Large intestine (tissue), 3 donors: ENCODE results near the gene GBE1. TPM values are rescaled to one million over a fixed set of nuclear protein-coding genes. Genes with fewer than 3 reads are reported as not detected.
A peak's percentile ranks its signal among the peaks of the same experiment; 100 is the strongest.
"Not testable (repeated sequence)": the region's sequence is repeated elsewhere in the genome, so short reads cannot be mapped to it uniquely, and the experiment has no call there.

Experiments
- DNase-seq, 2 donors: peaks; one replicate each; pipeline versions ENCODE4 v3.0.0 to v3.0.0-alpha.2; 2013
- H3K27ac ChIP-seq: one replicate; pipeline ENCODE4 v1.5.1; 2013; ENCODE audit warnings: low read length
- H3K27me3 ChIP-seq: 2 replicates; pipeline ENCODE4 v1.6.1; 2013; ENCODE audit warnings: low read length; ENCODE audit not compliant: control insufficient read depth, insufficient read depth
- H3K36me3 ChIP-seq: 2 replicates; pipeline ENCODE4 v1.6.1; 2013; ENCODE audit warnings: low read length; ENCODE audit not compliant: control insufficient read depth, insufficient read depth
- H3K4me1 ChIP-seq: one replicate; pipeline ENCODE4 v1.6.1; 2013; ENCODE audit warnings: low read length; ENCODE audit not compliant: control insufficient read depth, insufficient read depth
- H3K4me3 ChIP-seq: one replicate; pipeline ENCODE4 v1.5.1; 2013; ENCODE audit warnings: low read length
- H3K9me3 ChIP-seq: one replicate; pipeline ENCODE4 v1.6.1; 2013; ENCODE audit warnings: mild to moderate bottlenecking, low read depth, low read length, moderate library complexity; ENCODE audit not compliant: control insufficient read depth
- WGBS: methylation state at CpG from one replicate; pipeline ENCODE4 v1.1.5; 2013; ENCODE audit warnings: low lambda C conversion rate; ENCODE audit not compliant: insufficient coverage; 5-methylcytosine and 5-hydroxymethylcytosine counted together
- polyA plus RNA-seq: library from polyadenylated mRNA; unstranded; fragments of 120-200 nt; gene quantifications from one replicate; pipeline ENCODE4 v1.2.1, GENCODE V29; 2013

GBE1 gene
- polyA plus RNA-seq, 1 donor: 10.1 TPM

GRCh38 chr3:81776643-81777042, 15.2 kb upstream of the GBE1 start:
- whole genome bisulfite sequencing: 90% methylated on average over 2 of the region's 2 CpGs
- Histone ChIP-seq H3K27me3 (no peaks in the 10 kb centered on the region), H3K4me3 (no peak overlapping the region), H3K27ac (no peak overlapping the region), H3K9me3 (no peaks in the 10 kb centered on the region), H3K4me1 (no peaks in the 10 kb centered on the region), H3K36me3 (no peaks in the 10 kb centered on the region)
- no peak for DNase-seq

DNA sequence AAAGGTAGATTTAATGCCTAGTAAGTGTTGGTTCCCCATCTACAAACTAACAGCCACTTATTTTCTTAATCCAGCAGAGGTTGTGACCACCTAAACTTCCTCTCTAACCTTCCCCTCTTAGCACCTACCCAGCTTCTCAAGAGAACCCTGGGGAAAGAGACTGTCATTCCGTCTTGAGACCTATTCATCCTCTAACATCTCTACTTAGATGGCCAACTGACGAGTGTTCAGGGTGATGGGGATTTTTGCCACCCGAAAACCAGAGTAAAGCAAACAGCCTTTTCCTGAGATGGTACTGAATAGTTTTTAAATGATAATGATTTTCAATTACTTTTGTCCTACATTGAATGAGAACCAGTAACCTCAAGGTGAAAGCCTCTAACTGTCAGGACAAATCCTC, 9.3 kb upstream of the GBE1 start:
- no peaks in the 10 kb centered on the region for H3K36me3 ChIP-seq
- no CpG with 5 or more reads among the region's 3 CpGs for WGBS
- no peak overlapping the region for H3K27ac ChIP-seq
- H3K27me3 ChIP-seq: no peaks in the 10 kb centered on the region
- peaks cover 3% of the 10 kb centered on the region for H3K9me3 ChIP-seq
- H3K4me3 ChIP-seq: no peak overlapping the region
- H3K4me1 ChIP-seq: no peaks in the 10 kb centered on the region
- DNase-seq: no peak

DNA sequence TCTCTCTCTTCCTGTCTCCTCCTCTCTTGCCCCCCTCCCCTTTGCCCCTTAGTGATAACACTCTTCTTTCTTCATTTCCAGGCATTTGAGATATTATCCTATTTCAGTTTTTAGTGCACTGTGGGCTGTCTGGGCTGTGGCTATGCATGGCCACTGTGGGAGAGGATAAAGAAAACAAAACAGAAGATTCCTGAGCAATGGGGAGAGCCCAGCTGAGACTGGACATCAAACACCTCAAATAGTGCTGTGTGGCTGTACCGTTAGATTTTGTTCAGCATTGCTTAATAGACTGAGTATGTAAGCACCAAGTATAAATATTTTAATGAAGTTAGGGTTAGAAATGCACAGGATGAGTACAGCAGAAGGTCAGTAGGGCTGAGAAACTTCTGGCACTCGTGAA, 7.9 kb upstream of the GBE1 start:
- Histone ChIP-seq H3K27ac (no peak overlapping the region), H3K27me3 (no peaks in the 10 kb centered on the region), H3K4me1 (no peaks in the 10 kb centered on the region), H3K36me3 (no peaks in the 10 kb centered on the region), H3K9me3 (peaks cover 3% of the 10 kb centered on the region), H3K4me3 (no peak overlapping the region)
- 57% methylated on average over 1 of the region's 2 CpGs for WGBS
- no peak for DNase-seq

DNA sequence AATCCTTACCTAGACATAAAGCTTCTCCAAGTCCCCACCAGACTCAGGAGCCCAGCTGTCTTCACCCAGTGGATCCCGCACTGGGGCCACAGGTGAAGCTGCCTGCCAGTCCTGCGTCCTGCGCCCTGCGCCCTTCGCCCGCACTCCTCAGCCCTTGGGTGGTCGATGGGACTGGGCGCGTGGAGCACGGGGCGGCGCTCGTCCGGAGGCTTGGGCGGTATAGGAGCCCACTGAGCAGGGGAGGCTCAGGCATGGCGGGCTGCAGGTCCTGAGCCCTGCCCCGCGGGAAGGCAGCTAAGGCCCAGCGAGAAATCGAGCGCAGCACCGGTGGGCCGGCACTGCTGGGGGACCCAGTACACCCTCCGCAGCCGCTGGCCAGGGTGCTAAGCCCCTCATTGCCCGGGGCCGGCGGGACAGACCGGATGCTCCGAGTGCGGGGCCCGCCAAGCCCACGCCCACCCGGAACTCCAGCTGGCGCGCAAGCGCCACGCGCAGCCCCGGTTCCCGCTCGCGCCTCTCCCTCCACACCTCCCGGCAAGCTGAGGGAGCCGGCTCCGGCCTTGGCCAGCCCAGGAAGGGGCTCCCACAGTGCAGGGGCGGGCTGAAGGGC, 5.9 kb upstream of the GBE1 start:
- not testable (repeated sequence) for DNase-seq
- WGBS: no CpG with 5 or more reads among the region's 47 CpGs

DNA sequence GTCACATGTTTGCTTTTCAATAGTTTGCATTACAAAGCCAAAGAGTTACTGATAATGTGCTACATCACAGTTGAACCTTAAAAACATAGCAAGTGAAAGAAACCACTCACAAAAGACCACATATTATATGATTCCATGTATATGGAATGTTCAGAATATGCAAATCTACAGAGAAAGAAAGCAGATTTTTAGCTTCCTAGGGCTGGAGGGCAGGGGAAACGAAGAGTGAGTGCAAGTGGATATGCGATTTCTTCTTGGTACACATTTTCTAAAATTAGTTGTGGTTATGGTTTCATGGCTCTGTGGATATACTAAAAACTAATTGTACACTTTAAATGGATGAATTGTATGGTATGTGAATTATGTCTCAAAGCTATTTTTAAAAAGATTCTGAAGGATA, 4.0 kb upstream of the GBE1 start:
- H3K36me3 ChIP-seq: no peaks in the 10 kb centered on the region
- peaks cover 4% of the 10 kb centered on the region for H3K4me1 ChIP-seq
- peaks cover 3% of the 10 kb centered on the region for H3K9me3 ChIP-seq
- no peak overlapping the region for H3K27ac ChIP-seq
- no peak for DNase-seq
- H3K4me3 ChIP-seq: no peak overlapping the region
- WGBS: 100% methylated on average over 2 of the region's 2 CpGs
- no peaks in the 10 kb centered on the region for H3K27me3 ChIP-seq

More for the DNA sequence above, 5.9 kb upstream of the GBE1 start:
- not testable (repeated sequence) for H3K4me1 ChIP-seq, H3K27ac ChIP-seq, H3K4me3 ChIP-seq, H3K27me3 ChIP-seq, H3K9me3 ChIP-seq, H3K36me3 ChIP-seq

- H3K27me3 ChIP-seq: no peaks in the 10 kb centered on the region
- no peaks in the 10 kb centered on the region for H3K36me3 ChIP-seq
- H3K27ac ChIP-seq: no peak overlapping the region
- DNase-seq: no peak
- H3K4me1 ChIP-seq: peaks cover 4% of the 10 kb centered on the region
- peaks cover 3% of the 10 kb centered on the region for H3K9me3 ChIP-seq
- H3K4me3 ChIP-seq: no peak overlapping the region
Measured at GRCh38 chr3:81764665-81765064, 3.2 kb upstream of the GBE1 start.

- H3K27ac ChIP-seq: no peak overlapping the region
- H3K27me3 ChIP-seq: no peaks in the 10 kb centered on the region
- WGBS: 100% methylated on average over 3 of the region's 7 CpGs
- no peak overlapping the region for H3K4me3 ChIP-seq
- no peaks in the 10 kb centered on the region for H3K36me3 ChIP-seq
- peaks cover 3% of the 10 kb centered on the region for H3K9me3 ChIP-seq
- no peak for DNase-seq
- H3K4me1 ChIP-seq: peaks cover 4% of the 10 kb centered on the region
Measured at GRCh38 chr3:81764002-81764401, 2.6 kb upstream of the GBE1 start.

DNA sequence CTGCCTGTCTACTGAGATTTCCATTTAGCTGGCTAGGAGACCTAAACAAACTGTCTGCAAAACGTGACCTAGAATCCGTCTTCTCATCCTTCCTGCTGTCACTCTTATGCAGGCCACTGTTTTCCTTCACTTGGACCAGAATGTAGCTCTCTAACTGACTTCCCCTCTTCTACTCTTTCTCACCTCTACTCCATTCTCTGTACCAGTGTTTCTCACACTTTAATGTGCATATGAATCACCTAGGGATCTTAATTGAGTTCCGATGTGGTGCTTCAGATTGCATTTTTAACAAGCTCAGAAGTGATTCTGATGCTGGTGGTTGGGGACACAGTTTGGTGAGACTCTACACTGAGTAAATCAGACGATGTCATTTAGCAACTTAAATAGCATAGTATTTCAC, 1.6 kb upstream of the GBE1 start:
- Histone ChIP-seq H3K9me3 (peaks cover 3% of the 10 kb centered on the region), H3K27ac (no peak overlapping the region), H3K27me3 (no peaks in the 10 kb centered on the region), H3K4me1 (peaks cover 4% of the 10 kb centered on the region), H3K36me3 (no peaks in the 10 kb centered on the region), H3K4me3 (no peak overlapping the region)
- 65% methylated on average over 2 of the region's 4 CpGs for WGBS
- no peak for DNase-seq

DNA sequence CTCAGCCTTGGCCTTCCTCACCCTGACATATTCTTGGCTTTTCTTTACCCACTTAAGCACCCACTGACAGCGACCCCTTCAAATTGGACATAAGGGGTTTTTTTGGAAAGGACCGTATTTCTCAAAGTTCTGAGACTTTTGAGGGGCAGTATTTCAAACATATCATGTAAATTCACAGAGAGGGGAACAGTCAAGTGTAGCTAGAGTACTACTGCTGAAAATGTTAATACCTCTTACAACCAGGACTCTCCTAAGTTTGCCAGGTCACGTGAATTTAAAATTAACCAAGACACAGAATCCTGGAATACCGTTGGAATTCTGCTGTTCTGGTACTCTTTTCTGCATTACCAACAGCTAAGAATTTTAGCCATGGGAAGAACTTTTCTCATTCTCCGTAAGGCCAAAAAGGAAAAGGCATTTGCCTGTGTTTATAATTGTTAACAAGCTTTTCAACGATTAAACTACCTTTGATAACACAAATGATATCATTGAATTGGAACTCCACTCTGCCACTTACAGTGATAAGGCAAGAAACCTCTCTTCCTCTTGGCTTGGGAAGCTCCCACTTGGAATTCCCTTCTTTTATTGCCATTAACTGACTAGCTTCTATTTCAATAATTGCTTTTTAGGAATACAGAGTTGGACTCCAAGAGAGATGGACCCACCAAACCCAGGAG, 597 bp upstream of the GBE1 start:
- DNase-seq: no peak
- 100% methylated on average over 1 of the region's 6 CpGs for WGBS
- H3K4me1 ChIP-seq: peaks cover 4% of the 10 kb centered on the region
- no peaks in the 10 kb centered on the region for H3K9me3 ChIP-seq
- H3K27me3 ChIP-seq: no peaks in the 10 kb centered on the region
- peak overlapping the region; percentile 90 for H3K4me3 ChIP-seq
- peak overlapping the region; percentile 99 for H3K27ac ChIP-seq
- H3K36me3 ChIP-seq: no peaks in the 10 kb centered on the region

- Histone ChIP-seq H3K27me3 (no peaks in the 10 kb centered on the region), H3K27ac (peak overlapping the region; percentile 99), H3K9me3 (no peaks in the 10 kb centered on the region), H3K4me3 (peak overlapping the region; percentile 90), H3K36me3 (no peaks in the 10 kb centered on the region), H3K4me1 (peaks cover 4% of the 10 kb centered on the region)
- DNase-seq: peak in 1 of 2 donors; percentile 3
- WGBS: no CpG with 5 or more reads among the region's 3 CpGs
Measured at GRCh38 chr3:81760215-81760614, 1.2 kb downstream of the GBE1 start.

- H3K4me1 ChIP-seq, H3K27ac ChIP-seq, DNase-seq, H3K4me3 ChIP-seq, H3K9me3 ChIP-seq, H3K36me3 ChIP-seq, H3K27me3 ChIP-seq: not testable (repeated sequence)
- 80% methylated on average over 1 of the region's 4 CpGs for WGBS
Measured at GRCh38 chr3:81758771-81759170, 2.7 kb downstream of the GBE1 start.
